Activated T-helper 9 cell treated with anti-CD3 and anti-CD28 coated beads, Interleukin-2, amount 50 U/mL, for 16 hours (primary cell): ENCODE measurements around the gene ENOX1.

ENCODE experiments used
- DNase-seq: peaks from one replicate; pipeline ENCODE4 v3.0.0-alpha.2; 2020; ENCODE audit warnings: low read depth

ENOX1 gene

GRCh38 chr13:43387880-43388279 lies 398.9 kb downstream of the ENOX1 start:
- no peak for DNase-seq

GRCh38 chr13:43383498-43384165 lies 403.1 kb downstream of the ENOX1 start:
- DNase-seq = no peak

DNA sequence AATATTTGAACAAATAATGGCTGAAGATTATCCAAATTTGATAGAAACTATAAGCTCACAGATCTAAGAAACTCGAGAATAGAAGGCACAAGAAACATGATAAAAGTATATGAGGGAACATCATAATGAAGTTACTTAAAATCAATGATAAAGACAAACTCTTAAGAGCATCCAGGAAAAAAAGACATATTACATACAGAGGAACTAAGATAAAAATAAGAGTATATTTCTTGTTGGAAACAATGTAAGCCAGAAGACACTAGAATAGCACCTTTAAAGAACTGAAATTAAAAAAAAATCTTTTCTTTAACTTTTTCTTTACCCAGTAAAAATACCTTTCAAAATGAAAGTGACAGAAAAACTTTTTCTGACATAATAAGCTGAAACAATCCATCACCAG lies 407.0 kb downstream of the ENOX1 start:
- no peak for DNase-seq

GRCh38 chr13:43377973-43378372 lies 408.8 kb downstream of the ENOX1 start:
- no peak for DNase-seq

DNA sequence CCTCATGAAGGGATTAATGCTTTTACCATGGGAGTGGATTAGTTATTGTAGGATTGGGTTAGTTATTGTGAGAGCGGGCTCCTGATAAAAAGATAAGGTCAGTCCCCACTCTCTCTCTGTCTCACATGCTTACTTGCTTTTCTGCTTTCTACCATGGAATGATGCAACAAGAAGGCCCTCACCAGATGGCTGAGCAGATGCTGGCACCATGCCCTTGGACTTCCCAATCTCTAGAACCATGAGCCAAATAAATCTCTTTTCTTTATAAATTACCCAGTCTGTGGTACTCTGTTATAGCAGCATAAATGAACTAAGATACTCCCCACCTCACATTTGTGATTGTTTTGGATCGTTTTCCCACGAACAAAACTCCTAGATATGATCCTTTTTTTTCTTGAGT lies 409.6 kb downstream of the ENOX1 start:
- no peak for DNase-seq

GRCh38 chr13:43376596-43376995 lies 410.2 kb downstream of the ENOX1 start:
- no peak for DNase-seq

DNA sequence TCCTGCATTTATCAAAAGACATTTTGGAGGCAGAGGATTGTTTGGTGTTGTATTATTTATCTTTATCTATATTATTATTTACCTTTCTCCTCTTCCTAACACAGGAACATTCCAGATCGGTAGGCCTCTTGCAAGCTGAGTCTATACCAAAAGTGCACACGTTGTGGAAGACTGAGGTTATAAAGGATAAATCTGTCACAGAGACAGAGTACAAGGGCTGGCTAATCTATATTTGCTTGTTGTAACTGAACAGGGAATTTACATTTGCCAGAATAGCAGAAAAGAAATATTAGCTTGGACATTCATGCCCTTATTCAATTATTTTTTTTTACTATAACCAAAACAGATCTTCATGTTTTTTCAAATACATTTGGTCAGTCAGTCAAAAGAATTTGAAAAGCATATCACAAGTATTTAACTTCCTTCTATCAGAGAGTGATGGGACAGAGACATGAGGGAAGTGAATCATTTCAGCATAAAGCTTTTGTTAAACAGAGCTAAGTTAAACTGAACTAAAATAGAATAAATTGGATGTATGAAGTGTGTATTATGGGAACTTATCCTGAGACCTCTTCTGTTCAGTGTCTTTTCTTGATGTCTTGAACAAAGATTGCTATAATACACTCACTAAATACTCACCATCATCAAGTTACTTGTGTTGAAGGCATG lies 410.8 kb downstream of the ENOX1 start:
- no peak for DNase-seq

- DNase-seq = no peak
Measured at GRCh38 chr13:43374621-43375020, 412.2 kb downstream of the ENOX1 start.

- DNase-seq = no peak
Measured at GRCh38 chr13:43373400-43373799, 413.4 kb downstream of the ENOX1 start.

- DNase-seq = no peak
Measured at GRCh38 chr13:43370842-43371241, 415.9 kb downstream of the ENOX1 start.

- DNase-seq = no peak
Measured at GRCh38 chr13:43369319-43369718, 417.5 kb downstream of the ENOX1 start.

- DNase-seq = no peak
Measured at GRCh38 chr13:43368003-43368402, 418.8 kb downstream of the ENOX1 start.

GRCh38 chr13:43365039-43365344 lies 421.8 kb downstream of the ENOX1 start:
- no peak for DNase-seq

DNA sequence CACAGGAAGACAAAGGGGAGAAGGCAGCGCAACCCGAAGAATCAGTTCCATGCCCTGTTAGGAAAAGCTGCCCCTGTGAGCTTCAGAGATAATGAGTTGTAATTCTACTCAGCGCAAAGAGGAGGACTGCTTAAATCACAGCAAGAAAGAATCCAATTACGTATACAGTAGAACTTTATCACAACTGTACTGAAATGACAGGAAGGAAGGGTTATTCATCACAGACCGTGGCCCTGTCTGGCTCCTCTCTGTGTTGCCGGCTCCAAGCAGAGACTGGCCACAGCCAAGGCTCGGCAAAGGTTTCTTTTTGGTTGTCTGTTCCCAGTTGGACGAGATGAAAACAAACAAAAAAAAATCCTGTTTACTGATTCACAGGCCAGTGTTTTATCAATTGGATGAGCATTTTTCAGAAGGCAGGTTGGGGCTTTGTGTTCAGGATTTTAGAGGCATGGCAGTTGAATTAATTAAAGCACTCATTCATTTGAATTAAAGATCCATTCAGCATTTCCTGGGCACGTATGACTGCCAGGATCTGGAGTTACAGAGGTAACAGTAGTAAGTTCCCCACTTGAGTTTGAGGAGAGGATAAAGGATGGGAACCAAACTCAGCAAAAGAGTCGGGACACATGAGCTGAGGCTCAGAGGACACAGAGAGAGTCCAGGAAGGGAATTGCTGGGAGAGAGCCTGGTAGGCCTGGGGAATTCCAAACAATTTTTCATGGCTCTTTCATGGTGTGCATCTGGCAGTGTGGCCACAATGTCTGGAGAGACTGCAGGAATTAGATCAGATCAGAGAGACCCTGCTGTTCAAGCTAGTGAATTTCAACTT lies 422.3 kb downstream of the ENOX1 start:
- DNase-seq = no peak

DNA sequence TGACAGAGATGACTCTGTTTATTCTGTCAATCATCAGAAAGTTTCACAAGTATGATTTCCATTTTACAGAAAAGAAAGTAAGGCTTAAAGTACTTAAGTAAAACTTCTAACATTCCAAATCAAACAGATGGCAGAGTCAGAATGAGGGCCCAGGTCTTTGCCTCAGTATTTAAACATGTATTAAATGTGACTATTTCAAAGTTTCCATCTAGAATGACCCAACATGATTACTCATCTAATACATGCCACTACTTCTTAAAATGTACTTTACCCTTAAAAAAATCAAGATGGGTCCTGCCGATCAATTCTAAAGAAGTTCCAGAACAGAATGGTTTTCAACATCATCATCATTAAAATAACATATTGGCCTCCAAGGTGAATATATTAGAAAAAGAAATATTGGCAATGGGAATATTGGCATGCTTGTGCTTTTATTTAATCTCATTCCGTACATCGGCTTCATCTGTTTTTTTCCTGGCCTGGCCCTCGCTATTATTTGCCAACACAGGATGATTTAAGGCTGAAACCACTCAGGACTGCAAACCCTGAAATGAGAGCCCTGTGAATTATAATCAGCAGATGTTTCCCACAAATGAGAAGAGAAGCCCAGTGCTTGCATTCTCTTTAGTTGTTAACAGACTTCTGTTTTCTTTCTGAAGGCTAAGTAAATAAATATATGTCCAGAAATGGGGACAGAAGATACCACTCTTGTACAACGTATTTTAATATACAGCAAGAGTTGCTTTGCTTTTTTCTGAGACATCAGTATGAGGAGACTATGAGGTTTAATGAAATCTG lies 423.4 kb downstream of the ENOX1 start:
- no peak for DNase-seq

GRCh38 chr13:43362556-43362955 lies 424.2 kb downstream of the ENOX1 start:
- no peak for DNase-seq

DNA sequence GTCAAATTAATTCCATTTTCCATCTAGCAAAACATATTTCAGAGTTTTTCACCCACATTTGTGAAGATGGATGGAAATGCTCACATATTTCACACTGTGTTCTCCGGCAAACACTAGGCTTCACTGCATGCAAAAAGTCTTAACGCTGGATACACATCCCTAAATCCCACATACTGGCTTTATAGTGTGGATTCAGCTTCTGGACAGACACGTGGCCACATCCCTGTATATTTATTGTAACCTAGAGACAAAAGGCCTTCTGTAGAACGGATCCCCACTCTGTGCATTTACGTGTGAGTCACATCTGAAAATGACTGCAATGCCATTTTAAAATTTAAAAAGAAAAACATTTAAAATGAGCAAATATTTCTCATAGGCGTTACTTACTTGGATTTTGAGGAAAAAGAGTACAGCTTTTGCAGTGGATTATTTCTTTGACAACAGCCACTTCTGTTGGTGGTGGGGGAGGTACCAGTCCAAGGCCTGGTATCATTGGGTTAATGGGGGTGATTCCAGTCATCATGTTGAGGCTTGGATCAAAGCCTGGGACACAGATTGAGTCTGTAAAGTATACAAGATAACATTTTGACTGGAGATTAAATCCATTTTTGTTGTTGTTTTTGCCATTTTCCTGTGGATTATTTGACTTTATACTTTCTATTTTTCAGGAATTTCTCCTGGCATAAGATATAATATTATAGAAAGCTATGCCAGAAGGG lies 425.7 kb downstream of the ENOX1 start:
- DNase-seq = no peak

- DNase-seq = no peak
Measured at GRCh38 chr13:43360171-43360570, 426.6 kb downstream of the ENOX1 start.

- DNase-seq = no peak
Measured at GRCh38 chr13:43359536-43359935, 427.2 kb downstream of the ENOX1 start.

GRCh38 chr13:43357564-43357963 lies 429.2 kb downstream of the ENOX1 start:
- no peak for DNase-seq

GRCh38 chr13:43356567-43356966 lies 430.2 kb downstream of the ENOX1 start:
- DNase-seq = no peak

- DNase-seq = no peak
Measured at GRCh38 chr13:43355774-43356173, 431.0 kb downstream of the ENOX1 start.
